DND-41 (cell line): ENCODE data around the gene PSENEN.
A peak's percentile ranks its signal among the peaks of the same experiment; 100 is the strongest.

Experiments used
- ATAC-seq: fragments of 200-7000 bp; cut with Tn5 transposase; 3 replicates; pipeline ENCODE4 v1.9.1; 2021; ENCODE audit warnings: low read depth; ENCODE audit not compliant: insufficient read depth
- DNase-seq: peaks from one replicate; pipeline ENCODE4 v3.0.0-alpha.2; 2020
- H2AFZ ChIP-seq: 2 replicates; pipeline ENCODE4 v1.6.0; 2012; ENCODE audit warnings: low read depth, low read length
- H3K27ac ChIP-seq: 2 replicates; pipeline ENCODE4 v1.5.1; 2012; ENCODE audit warnings: low read length, inconsistent platforms
- H3K27me3 ChIP-seq: fragments of 200-600 bp; sonication (generic); 2 replicates; pipeline ENCODE4 v1.6.0; 2012; ENCODE audit warnings: low read length, mild to moderate bottlenecking, inconsistent platforms; ENCODE audit not compliant: insufficient read depth, poor library complexity
- H3K36me3 ChIP-seq: 2 replicates; pipeline ENCODE4 v1.5.1; 2012; ENCODE audit warnings: low read length, inconsistent platforms; ENCODE audit not compliant: insufficient read depth
- H3K4me1 ChIP-seq: 2 replicates; pipeline ENCODE4 v1.5.1; 2012; ENCODE audit warnings: mild to moderate bottlenecking, low read length; ENCODE audit not compliant: insufficient read depth
- H3K4me2 ChIP-seq: 2 replicates; pipeline ENCODE4 v1.6.0; 2012; ENCODE audit warnings: mild to moderate bottlenecking, moderate library complexity, low read length, inconsistent platforms; ENCODE audit not compliant: insufficient read depth
- H3K4me3 ChIP-seq, 2 experiments: fragments of 200-600 bp in 1 of 2; shearing (Covaris generic) in 1 of 2; 2 replicates each; pipeline ENCODE4 v1.5.1; 2012 to 2016; ENCODE audit warnings: inconsistent platforms in 2 of 2, low read length in 2 of 2, mild to moderate bottlenecking in 2 of 2, low read depth in 1 of 2, moderate library complexity in 1 of 2
- H3K79me2 ChIP-seq: 2 replicates; pipeline ENCODE4 v1.6.0; 2012; ENCODE audit warnings: low read length, inconsistent platforms; ENCODE audit not compliant: insufficient read depth
- H3K9ac ChIP-seq: 2 replicates; pipeline ENCODE4 v1.6.0; 2012; ENCODE audit warnings: low read depth, mild to moderate bottlenecking, inconsistent platforms, low read length, moderate library complexity
- H3K9me3 ChIP-seq: 2 replicates; pipeline ENCODE4 v1.5.1; 2012; ENCODE audit warnings: low read length, moderate library complexity, mild to moderate bottlenecking, inconsistent platforms; ENCODE audit not compliant: insufficient read depth, severe bottlenecking
- H4K20me1 ChIP-seq: 2 replicates; pipeline ENCODE4 v1.6.0; 2012; ENCODE audit warnings: low read length; ENCODE audit not compliant: insufficient read depth
- CTCF ChIP-seq: IDR thresholded peaks from 2 replicates; pipeline ENCODE4 v1.5.1; 2012; ENCODE audit warnings: borderline replicate concordance, low read length, moderate library complexity, mild to moderate bottlenecking; ENCODE audit not compliant: poor library complexity, severe bottlenecking; ENCODE audit errors: extremely low read depth
- EZH2 ChIP-seq: IDR thresholded peaks from 3 replicates; pipeline ENCODE4 v1.6.1; 2012; ENCODE audit warnings: borderline replicate concordance, low read depth, mild to moderate bottlenecking, moderate library complexity, low read length, inconsistent platforms; ENCODE audit not compliant: severe bottlenecking

The PSENEN gene

DNA sequence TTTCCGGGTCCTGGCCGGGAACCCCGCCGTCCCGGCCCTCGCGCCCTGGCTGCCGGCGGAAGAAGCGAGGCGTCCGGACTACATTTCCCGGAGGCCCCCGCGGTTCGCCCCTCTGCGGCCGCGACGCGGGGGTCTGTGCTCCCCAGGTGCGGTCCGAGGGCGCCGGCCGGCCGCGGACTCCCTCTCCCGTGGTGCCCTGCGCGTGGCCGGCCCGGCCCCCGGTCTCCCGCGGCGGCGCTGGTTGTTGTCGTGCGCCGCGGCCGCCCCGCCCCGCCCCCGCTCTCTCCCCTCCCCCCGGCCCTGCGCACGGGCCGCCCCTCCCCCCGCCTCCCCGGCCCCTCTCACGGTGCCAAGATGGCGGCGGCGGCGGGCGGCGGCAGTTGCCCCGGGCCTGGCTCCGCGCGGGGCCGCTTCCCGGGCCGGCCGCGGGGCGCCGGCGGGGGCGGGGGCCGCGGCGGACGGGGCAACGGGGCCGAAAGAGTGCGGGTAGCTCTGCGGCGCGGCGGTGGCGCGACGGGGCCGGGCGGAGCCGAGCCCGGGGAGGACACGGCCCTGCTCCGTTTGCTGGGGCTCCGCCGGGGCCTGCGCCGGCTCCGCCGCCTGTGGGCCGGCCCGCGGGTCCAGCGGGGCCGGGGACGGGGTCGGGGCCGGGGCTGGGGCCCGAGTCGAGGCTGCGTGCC, 27.6 kb upstream of the PSENEN start, which contains the start of gene KMT2B:
Gene KMT2B (plus strand): TSS at position 339 of the 680 bp plus-strand sequence. CDS start 16 bp downstream, at position 355.
- H3K79me2 ChIP-seq = peaks cover 52% of the 10 kb centered on the region
- ATAC-seq = no peak
- H3K9ac ChIP-seq = peak within 1 kb of the TSS; percentile 84
- peaks cover 42% of the 10 kb centered on the region for H3K4me1 ChIP-seq
- peak within 1 kb of the TSS; percentile 96 for H3K4me2 ChIP-seq
- no peaks in the 10 kb centered on the region for H3K27me3 ChIP-seq
- DNase-seq = no peak
- no peak for TF ChIP-seq EZH2
- TF ChIP-seq CTCF = no peak
- peak within 1 kb of the TSS; percentile 80 for H3K27ac ChIP-seq
- H4K20me1 ChIP-seq = peaks cover 39% of the 10 kb centered on the region
- peaks cover 38% of the 10 kb centered on the region for H3K36me3 ChIP-seq
- peak within 1 kb of the TSS; percentile 59 to 94; a peak in 3 of 4 replicates for H3K4me3 ChIP-seq
- no peaks in the 10 kb centered on the region for H3K9me3 ChIP-seq
- peak within 1 kb of the TSS; percentile 96 for H2AFZ ChIP-seq

- peak overlapping the region; percentile 56 to 94; a peak in 3 of 4 replicates for H3K4me3 ChIP-seq
- ATAC-seq (peak; percentile 7; the same call in 1 of the 3 replicates), DNase-seq (peak; percentile 65)
- peaks cover 52% of the 10 kb centered on the region for H3K79me2 ChIP-seq
- H3K9me3 ChIP-seq = no peaks in the 10 kb centered on the region
- no peaks in the 10 kb centered on the region for H3K27me3 ChIP-seq
- peak overlapping the region; percentile 48 for H3K27ac ChIP-seq
- TF ChIP-seq CTCF = no peak
- TF ChIP-seq EZH2 = no peak
- H2AFZ ChIP-seq = peak overlapping the region; percentile 7
- H3K36me3 ChIP-seq = peaks cover 45% of the 10 kb centered on the region
- peak overlapping the region; percentile 82 for H3K4me2 ChIP-seq
- H4K20me1 ChIP-seq = peaks cover 42% of the 10 kb centered on the region
- H3K4me1 ChIP-seq = peaks cover 42% of the 10 kb centered on the region
- peak overlapping the region; percentile 84 for H3K9ac ChIP-seq
Observed at GRCh38 chr19:35718345-35719041, 27.0 kb upstream of the PSENEN start.

GRCh38 chr19:35719402-35720162, 25.9 kb upstream of the PSENEN start:
- Histone ChIP-seq H3K4me3 (peak overlapping the region; percentile 56 to 94; a peak in 3 of 4 replicates), H3K27me3 (no peaks in the 10 kb centered on the region), H3K36me3 (peaks cover 56% of the 10 kb centered on the region), H3K4me2 (peak overlapping the region; percentile 82), H3K9ac (peak overlapping the region; percentile 84), H3K79me2 (peaks cover 54% of the 10 kb centered on the region), H3K27ac (peak overlapping the region; percentile 48; the same call in 1 of the 2 replicates), H3K9me3 (no peaks in the 10 kb centered on the region), H2AFZ (no peak overlapping the region), H4K20me1 (peaks cover 49% of the 10 kb centered on the region), H3K4me1 (peaks cover 42% of the 10 kb centered on the region)
- ATAC-seq (no peak), DNase-seq (no peak)
- TF ChIP-seq EZH2 (no peak), CTCF (no peak)
